ENCODE results near the gene DPM3. TPM values are rescaled to one million over a fixed set of nuclear protein-coding genes. Genes with fewer than 3 reads are reported as not detected.
A peak's percentile ranks its signal among the peaks of the same experiment; 100 is the strongest.

DPM3 gene
- total and polyA plus RNA-seq, 9 of the 15 experiments (the other 6 are each of a cell fraction or from before 2014, with no cell fraction given): 3.7 to 120 (median 36.4) TPM

DNA sequence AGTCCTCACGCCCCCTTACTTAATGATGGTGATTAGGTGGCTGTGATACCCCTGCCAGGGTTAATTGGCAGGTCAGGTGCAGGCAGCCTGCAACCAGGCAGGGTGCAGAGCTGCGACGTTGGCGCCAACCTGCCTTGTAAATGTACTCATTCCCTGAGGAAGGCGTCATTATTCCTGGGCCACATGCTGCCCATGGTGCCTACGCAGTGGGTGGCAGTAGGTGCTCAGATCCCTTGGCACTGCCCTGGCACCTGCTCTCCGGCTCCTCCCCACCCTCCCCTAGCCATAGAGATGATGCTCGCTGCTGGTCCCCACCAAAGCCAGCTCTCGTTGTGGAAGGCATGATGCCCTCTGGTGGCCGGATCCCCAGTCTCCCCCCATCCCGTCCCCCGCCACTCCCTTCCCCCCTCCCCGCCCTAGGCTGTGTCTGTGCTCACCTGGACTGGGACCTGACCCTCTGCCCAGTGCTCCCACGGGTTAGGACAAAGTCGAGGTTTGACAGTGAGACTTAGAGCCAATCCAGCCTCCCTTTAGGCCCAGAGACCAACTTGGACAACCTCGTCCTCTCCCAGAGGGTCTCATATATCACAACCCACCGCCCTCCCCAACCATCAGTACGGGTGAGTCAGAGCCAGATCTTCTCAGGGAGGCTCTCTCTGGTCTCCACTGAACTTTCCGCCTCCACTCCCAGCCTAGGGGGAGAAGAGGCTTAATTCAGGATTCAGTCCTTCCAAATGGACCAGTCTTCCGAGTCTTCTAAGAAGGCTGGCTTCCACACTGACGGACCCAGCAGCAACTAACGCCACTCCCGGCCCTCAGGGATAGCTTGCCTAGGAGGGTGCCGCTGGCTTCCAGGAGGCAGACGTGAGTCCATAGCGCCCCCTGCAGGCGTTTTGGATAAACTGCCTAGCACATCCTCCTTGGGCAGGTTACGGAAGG, 27.1 kb upstream of the DPM3 start (continued):
- TF ChIP-seq MCM3 (IDR thresholded peaks at IDR 0.05): no peak
- TF ChIP-seq NCOA4 (IDR thresholded peaks at IDR 0.05; ENCODE audit: partially characterized antibody): no peak
- TF ChIP-seq, protein P1, sequence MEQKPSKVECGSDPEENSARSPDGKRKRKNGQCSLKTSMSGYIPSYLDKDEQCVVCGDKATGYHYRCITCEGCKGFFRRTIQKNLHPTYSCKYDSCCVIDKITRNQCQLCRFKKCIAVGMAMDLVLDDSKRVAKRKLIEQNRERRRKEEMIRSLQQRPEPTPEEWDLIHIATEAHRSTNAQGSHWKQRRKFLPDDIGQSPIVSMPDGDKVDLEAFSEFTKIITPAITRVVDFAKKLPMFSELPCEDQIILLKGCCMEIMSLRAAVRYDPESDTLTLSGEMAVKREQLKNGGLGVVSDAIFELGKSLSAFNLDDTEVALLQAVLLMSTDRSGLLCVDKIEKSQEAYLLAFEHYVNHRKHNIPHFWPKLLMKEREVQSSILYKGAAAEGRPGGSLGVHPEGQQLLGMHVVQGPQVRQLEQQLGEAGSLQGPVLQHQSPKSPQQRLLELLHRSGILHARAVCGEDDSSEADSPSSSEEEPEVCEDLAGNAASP (IDR thresholded peaks at IDR 0.05): no peak

DNA sequence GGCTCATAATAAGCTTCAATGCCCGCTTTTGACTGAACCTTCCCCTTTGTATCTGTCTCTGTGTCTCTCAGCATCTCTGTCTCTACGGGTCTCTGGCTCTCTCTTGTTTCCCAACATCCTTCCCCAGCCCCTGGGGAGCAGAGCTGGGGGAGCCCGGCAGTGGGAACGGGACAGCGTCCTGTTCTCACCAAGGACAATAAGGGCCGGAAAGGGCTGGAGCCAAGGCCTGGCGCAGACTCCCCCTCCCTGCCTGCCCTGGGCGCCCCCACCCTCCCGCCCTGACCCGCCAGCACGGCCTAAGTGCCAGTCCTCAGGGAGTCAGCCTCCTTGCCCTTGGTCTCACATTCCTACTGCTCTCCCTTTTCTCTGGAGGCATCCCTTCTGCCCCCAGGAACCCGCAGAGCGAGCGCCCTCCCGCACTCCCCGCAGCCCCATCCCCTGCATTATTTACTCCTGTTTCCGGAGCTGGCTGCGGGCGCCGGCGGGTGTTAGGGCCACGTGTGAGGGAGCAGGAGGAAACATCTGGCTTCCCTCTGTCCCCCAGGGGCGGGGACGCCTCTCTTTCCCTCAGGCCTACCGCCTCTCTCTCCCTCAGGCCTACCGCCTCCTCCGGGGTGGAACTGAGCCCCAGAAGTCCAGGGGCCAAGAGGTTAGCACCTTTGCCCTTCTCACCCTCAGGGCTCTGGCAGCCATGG, 26.3 kb upstream of the DPM3 start:
- peak overlapping the region in 1 of 2 experiments; percentile 65; a peak in 1 of 4 replicates for H3K9ac ChIP-seq (ENCODE audit: insufficient read depth in 1 of 2, low read depth in 2 of 2, low read length in 2 of 2)
- POLR2A ChIA-PET: interaction anchor here (0.9 to 1.4 kb wide), 3 partner anchors 37 to 75 kb away, joined by 5 to 9 read pairs (median 5); no protein-coding TSS in a partner anchor
- no peak overlapping the region for H2AFZ ChIP-seq (ENCODE audit: low read depth, low read length)
- no peaks in the 10 kb centered on the region for H4K20me1 ChIP-seq (replicated peaks; ENCODE audit: control insufficient read depth, insufficient read depth, low read length)
- peak; percentile 97 for TF ChIP-seq ZBTB33 (CRISPR knock-in tag; IDR thresholded peaks at IDR 0.05)
- TF ChIP-seq PHB (CRISPR knock-in tag; IDR thresholded peaks at IDR 0.05): no peak
- no peak overlapping the region for H3K4me2 ChIP-seq (ENCODE audit: insufficient read depth, low read length)
- no peaks in the 10 kb centered on the region for H3K27me3 ChIP-seq (ENCODE audit: control insufficient read depth in 2 of 2, insufficient read depth in 2 of 2, low read length in 2 of 2)
- H3K79me2 ChIP-seq (ENCODE audit: control insufficient read depth, insufficient read depth, low read length): peaks cover under 1% of the 10 kb centered on the region; the same call in 1 of the 3 replicates
- peaks cover 28% of the 10 kb centered on the region for H3K36me3 ChIP-seq (ENCODE audit: control insufficient read depth, insufficient read depth, low read length)
- H3K4me3 ChIP-seq: no peak overlapping the region
- ATAC-seq: no peak
- H3K9me1 ChIP-seq (ENCODE audit: control insufficient read depth, insufficient read depth, low read length): no peaks in the 10 kb centered on the region
- CTCF ChIA-PET (ENCODE audit: low intra/inter-chr PET ratio): interaction anchor here (1.9 to 4.4 kb wide), 4 partner anchors 54 to 82 kb away, joined by 17 to 59 read pairs (median 39); no protein-coding TSS in a partner anchor
- no peak overlapping the region for H3K27ac ChIP-seq (ENCODE audit: extremely low read depth, low read depth, low read length)
- 68% methylated on average over 22 of the region's 27 CpGs for WGBS (ENCODE audit: insufficient coverage, low coverage, missing lambda C conversion rate)
- H3K4me1 ChIP-seq (replicated peaks in 1 of 2; ENCODE audit: control insufficient read depth in 2 of 2, insufficient read depth in 2 of 2, low read length in 2 of 2): peaks cover 4 to 11% of the 10 kb centered on the region in 2 experiments; a peak in 4 of 5 replicates
- intact Hi-C loops (cut with micrococcal nuclease): loop anchor here (1.0 to 5.0 kb wide), 2 partner anchors 54 to 75 kb away; no protein-coding TSS in a partner anchor
- peak in 1 of 4 experiments; percentile 2 for DNase-seq (ENCODE audit: extremely low read depth in 1 of 4, low spot score in 3 of 4)
- no peaks in the 10 kb centered on the region for H3K9me3 ChIP-seq (replicated peaks; ENCODE audit: control insufficient read depth, insufficient read depth, low read depth, low read length)
- in situ Hi-C loops (cut with MboI): loop anchor here (5.0 kb wide), 1 partner anchor 74 kb away; no protein-coding TSS in a partner anchor
- no peak for FAIRE-seq
- no TSS peak for BruUV-seq (replicated peaks)

Data from K562 (cell line).